Measurements from ENCODE around the gene TMEM266. TPM values are rescaled to one million over a fixed set of nuclear protein-coding genes. Genes with fewer than 3 reads are reported as not detected.

TMEM266 gene
- total RNA-seq, 1 donor from 2014 or later = 0.58 TPM

DNA sequence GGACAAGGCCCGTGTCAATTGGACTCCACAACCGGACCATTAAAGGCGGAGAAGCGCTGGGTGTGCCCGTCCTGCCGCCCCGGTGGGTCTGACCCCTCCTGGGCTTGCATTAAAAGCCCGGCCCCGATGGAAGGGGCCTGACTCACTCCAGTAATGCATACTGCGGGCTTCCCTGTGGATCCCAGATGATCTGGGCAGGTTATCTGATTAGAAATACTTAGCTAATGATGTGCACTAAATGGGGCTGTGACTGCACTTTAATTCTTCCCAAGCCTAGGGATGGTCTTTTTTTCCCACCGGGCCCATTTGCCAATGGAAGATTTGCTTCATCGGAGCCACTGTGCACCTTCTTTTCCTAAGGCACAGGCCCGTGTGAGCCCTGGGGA is 124.9 kb downstream of the TMEM266 start:
- Mint-ChIP-seq H3K36me3 (ENCODE audit: low read depth) (no peaks in the 10 kb centered on the region), H3K9me3 (no peaks in the 10 kb centered on the region), H3K27ac (ENCODE audit: unreplicated experiment) (no peak overlapping the region), H3K27me3 (ENCODE audit: low read depth) (peaks cover 14% of the 10 kb centered on the region), H3K4me3 (no peak overlapping the region), H3K4me1 (peaks cover 10% of the 10 kb centered on the region)
- no peak for DNase-seq (ENCODE audit: low read depth, low spot score)
- TF ChIP-seq, protein P1, sequence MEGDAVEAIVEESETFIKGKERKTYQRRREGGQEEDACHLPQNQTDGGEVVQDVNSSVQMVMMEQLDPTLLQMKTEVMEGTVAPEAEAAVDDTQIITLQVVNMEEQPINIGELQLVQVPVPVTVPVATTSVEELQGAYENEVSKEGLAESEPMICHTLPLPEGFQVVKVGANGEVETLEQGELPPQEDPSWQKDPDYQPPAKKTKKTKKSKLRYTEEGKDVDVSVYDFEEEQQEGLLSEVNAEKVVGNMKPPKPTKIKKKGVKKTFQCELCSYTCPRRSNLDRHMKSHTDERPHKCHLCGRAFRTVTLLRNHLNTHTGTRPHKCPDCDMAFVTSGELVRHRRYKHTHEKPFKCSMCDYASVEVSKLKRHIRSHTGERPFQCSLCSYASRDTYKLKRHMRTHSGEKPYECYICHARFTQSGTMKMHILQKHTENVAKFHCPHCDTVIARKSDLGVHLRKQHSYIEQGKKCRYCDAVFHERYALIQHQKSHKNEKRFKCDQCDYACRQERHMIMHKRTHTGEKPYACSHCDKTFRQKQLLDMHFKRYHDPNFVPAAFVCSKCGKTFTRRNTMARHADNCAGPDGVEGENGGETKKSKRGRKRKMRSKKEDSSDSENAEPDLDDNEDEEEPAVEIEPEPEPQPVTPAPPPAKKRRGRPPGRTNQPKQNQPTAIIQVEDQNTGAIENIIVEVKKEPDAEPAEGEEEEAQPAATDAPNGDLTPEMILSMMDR (conservative IDR thresholded peaks at IDR 0.05) = no peak

DNA sequence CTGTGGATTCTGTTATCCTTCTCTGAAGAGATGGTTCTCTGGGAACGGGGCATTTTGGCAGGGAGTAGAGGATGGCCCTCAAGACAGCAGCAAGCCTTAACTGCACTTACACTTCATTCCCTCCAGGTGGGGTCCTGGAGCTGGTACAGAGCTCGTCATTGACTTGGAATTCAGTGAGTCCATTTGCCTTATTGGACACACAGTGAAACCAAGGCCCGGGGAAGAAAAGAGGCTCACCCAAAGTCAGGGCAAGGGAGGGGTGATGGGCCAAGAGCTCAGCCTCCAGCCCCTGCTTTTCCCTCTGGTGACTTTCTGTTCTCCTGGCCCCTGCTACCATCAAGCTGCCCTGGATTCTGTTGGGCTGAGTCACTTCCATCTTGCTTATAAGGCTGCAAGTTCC is 125.9 kb downstream of the TMEM266 start:
- DNase-seq (ENCODE audit: low read depth, low spot score) = peak; percentile 11
- Mint-ChIP-seq H3K9me3 (no peaks in the 10 kb centered on the region), H3K27me3 (ENCODE audit: low read depth) (peaks cover 22% of the 10 kb centered on the region), H3K4me1 (peaks cover 18% of the 10 kb centered on the region), H3K4me3 (no peak overlapping the region), H3K27ac (ENCODE audit: unreplicated experiment) (no peak overlapping the region), H3K36me3 (ENCODE audit: low read depth) (no peaks in the 10 kb centered on the region)
- TF ChIP-seq, protein P1 (conservative IDR thresholded peaks at IDR 0.05) = peak; percentile 56

DNA sequence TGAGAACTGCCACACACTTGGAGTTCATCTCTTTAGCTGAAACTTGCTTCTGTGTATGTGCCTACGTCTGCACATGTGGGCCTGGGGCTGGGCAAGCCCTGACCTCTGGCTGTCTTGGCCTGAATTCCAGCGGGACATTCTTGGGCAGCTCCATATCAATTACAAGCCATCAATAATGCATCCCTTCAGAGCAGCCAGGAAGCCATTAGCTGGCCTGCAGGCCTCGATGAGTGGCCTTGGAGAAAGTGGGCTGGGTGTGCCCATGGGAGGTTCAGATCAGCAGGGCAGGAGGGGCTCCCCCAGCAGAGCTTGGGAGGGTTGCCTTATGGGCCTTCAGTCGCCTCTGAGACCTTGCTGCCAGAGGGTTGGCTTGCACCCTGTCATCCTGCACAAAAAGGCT is 127.4 kb downstream of the TMEM266 start:
- Mint-ChIP-seq H3K4me1 (peaks cover 22% of the 10 kb centered on the region), H3K27me3 (ENCODE audit: low read depth) (peaks cover 24% of the 10 kb centered on the region), H3K4me3 (no peak overlapping the region), H3K36me3 (ENCODE audit: low read depth) (no peaks in the 10 kb centered on the region), H3K27ac (ENCODE audit: unreplicated experiment) (no peak overlapping the region), H3K9me3 (no peaks in the 10 kb centered on the region)
- no peak for DNase-seq (ENCODE audit: low read depth, low spot score)
- TF ChIP-seq, protein P1 (conservative IDR thresholded peaks at IDR 0.05) = no peak

DNA sequence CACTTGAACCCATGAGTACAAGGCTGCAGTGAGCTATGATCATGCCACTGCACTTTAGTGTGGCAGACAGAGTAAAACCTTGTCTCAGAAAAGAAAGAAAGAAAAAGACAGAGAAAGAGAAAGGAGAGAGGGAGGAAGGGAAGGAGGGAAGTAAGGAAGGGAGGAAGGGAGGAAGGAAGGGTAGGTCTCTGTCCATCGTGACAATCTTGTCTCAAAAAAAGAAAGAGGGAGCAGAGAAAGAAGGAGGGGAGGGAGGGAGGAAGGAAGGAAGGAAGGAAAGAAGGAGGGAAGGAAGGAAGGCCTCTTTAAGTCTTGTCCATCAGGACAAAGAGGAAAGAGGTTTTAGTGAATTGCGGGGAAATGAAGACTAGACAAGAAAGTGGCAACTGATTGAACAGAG is 129.3 kb downstream of the TMEM266 start:
- no peak overlapping the region for H3K4me3 Mint-ChIP-seq
- peaks cover 24% of the 10 kb centered on the region for H3K27me3 Mint-ChIP-seq (ENCODE audit: low read depth)
- no peaks in the 10 kb centered on the region for H3K36me3 Mint-ChIP-seq (ENCODE audit: low read depth)
- H3K9me3 Mint-ChIP-seq = no peaks in the 10 kb centered on the region
- H3K27ac Mint-ChIP-seq (ENCODE audit: unreplicated experiment) = no peak overlapping the region
- TF ChIP-seq, protein P1 (conservative IDR thresholded peaks at IDR 0.05) = no peak
- no peak for DNase-seq (ENCODE audit: low read depth, low spot score)
- peaks cover 16% of the 10 kb centered on the region for H3K4me1 Mint-ChIP-seq

DNA sequence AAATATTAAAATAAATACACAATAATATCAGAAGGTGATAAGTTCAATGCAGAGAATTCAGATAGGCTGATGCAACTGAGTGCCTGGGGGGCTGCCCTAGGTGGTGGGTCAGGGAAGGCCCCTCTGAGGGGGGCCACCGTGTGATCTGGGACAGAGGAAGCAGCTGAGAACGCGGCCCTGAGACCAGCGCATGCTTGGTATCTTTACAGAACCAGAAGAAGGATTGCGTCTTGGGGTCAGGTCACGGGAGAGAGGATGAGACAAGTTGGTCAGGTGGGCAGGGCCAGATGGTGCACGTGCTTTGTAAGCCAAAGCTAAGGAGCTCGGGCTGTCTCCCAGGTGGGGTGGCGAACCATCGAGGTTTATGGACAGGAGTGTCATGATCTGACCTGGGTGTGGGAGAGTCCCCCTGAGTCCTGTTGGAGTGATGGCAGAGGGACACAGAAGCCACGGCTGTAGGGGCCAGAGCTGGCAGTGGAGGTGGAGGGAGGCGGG is 130.3 kb downstream of the TMEM266 start:
- H3K9me3 Mint-ChIP-seq = no peaks in the 10 kb centered on the region
- H3K27me3 Mint-ChIP-seq (ENCODE audit: low read depth) = peaks cover 24% of the 10 kb centered on the region
- DNase-seq (ENCODE audit: low read depth, low spot score) = no peak
- no peak overlapping the region for H3K27ac Mint-ChIP-seq (ENCODE audit: unreplicated experiment)
- no peaks in the 10 kb centered on the region for H3K36me3 Mint-ChIP-seq (ENCODE audit: low read depth)
- H3K4me1 Mint-ChIP-seq = peaks cover 12% of the 10 kb centered on the region
- no peak overlapping the region for H3K4me3 Mint-ChIP-seq
- TF ChIP-seq, protein P1 (conservative IDR thresholded peaks at IDR 0.05) = no peak

All from neural crest cell (in vitro differentiated cells).